Stimulated activated CD4-positive, alpha-beta T cell treated with anti-CD3 and anti-CD28 coated beads, Interleukin-12 subunit alpha, Interleukin-12 subunit beta, amount 100 ng/mL, for 48 hours (primary cell): Measurements from ENCODE around the gene SLX1A.
"Not testable (repeated sequence)": the region's sequence is repeated elsewhere in the genome, so short reads cannot be mapped to it uniquely, and the experiment has no call there.

Experiments used
- DNase-seq, 3 donors: peaks; one replicate each; pipeline ENCODE4 v3.0.0-alpha.2; 2020; ENCODE audit warnings: low read depth in 2 of 3, low spot score in 1 of 3

SLX1A gene

GRCh38 chr16:30193615-30194014, at the start of gene SLX1A, which contains the start of gene BOLA2B:
TSS of gene SLX1A (plus strand) at chr16:30193875. CDS start at chr16:30194085, 210 bp downstream.
TSS of gene BOLA2B (minus strand) at chr16:30193666. CDS start at chr16:30193595, 71 bp downstream.
- not testable (repeated sequence) for DNase-seq

- DNase-seq, result no peak
Measured at GRCh38 chr16:30144017-30144416, 49.7 kb upstream of the SLX1A start.

- no peak for DNase-seq
Measured at GRCh38 chr16:30144917-30145316, 48.8 kb upstream of the SLX1A start.

- no peak for DNase-seq
Measured at GRCh38 chr16:30145657-30146056, 48.0 kb upstream of the SLX1A start.

- no peak for DNase-seq
Measured at GRCh38 chr16:30147843-30148510, 45.7 kb upstream of the SLX1A start.

GRCh38 chr16:30149250-30149930, 44.3 kb upstream of the SLX1A start:
- DNase-seq, result no peak

GRCh38 chr16:30151091-30151490, 42.6 kb upstream of the SLX1A start:
- no peak for DNase-seq

GRCh38 chr16:30152517-30152916, 41.2 kb upstream of the SLX1A start:
- DNase-seq, result no peak

- no peak for DNase-seq
Measured at GRCh38 chr16:30155188-30155587, 38.5 kb upstream of the SLX1A start.

GRCh38 chr16:30157214-30157613, 36.5 kb upstream of the SLX1A start:
- no peak for DNase-seq

GRCh38 chr16:30163538-30163937, 30.1 kb upstream of the SLX1A start:
- no peak for DNase-seq

- DNase-seq, result no peak
Measured at GRCh38 chr16:30166202-30166902, 27.3 kb upstream of the SLX1A start.

- DNase-seq, result not testable (repeated sequence)
Measured at GRCh38 chr16:30168746-30169145, 24.9 kb upstream of the SLX1A start.

GRCh38 chr16:30169416-30169815, 24.3 kb upstream of the SLX1A start:
- not testable (repeated sequence) for DNase-seq

- DNase-seq, result not testable (repeated sequence)
Measured at GRCh38 chr16:30170145-30170544, 23.5 kb upstream of the SLX1A start.

GRCh38 chr16:30173054-30173453, 20.6 kb upstream of the SLX1A start:
- no peak for DNase-seq

GRCh38 chr16:30176876-30177275, 16.8 kb upstream of the SLX1A start:
- DNase-seq, result not testable (repeated sequence)

GRCh38 chr16:30179195-30179594, 14.5 kb upstream of the SLX1A start:
- no peak for DNase-seq

GRCh38 chr16:30179931-30180330, 13.7 kb upstream of the SLX1A start:
- no peak for DNase-seq

GRCh38 chr16:30180741-30181140, 12.9 kb upstream of the SLX1A start:
- DNase-seq, result no peak

- DNase-seq, result peak; percentile 76 to 86 (median 78)
Measured at GRCh38 chr16:30183233-30184095, 10.2 kb upstream of the SLX1A start, which contains the start of gene CORO1A. TSS of gene CORO1A (plus strand) at chr16:30183602. CDS start at chr16:30185210, 1,608 bp downstream.
